CD4-positive, alpha-beta T cell (primary cell): ENCODE measurements around the gene PKP4. TPM values are rescaled to one million over a fixed set of nuclear protein-coding genes. Genes with fewer than 3 reads are reported as not detected.

Source experiments
- ATAC-seq: fragments of 200-7000 bp; cut with Tn5 transposase; one replicate; pipeline ENCODE4 v1.10.0; 2022; ENCODE audit warnings: mild to moderate bottlenecking; ENCODE audit not compliant: poor library complexity
- CTCF ChIA-PET: fragments of 350-600 bp; sonication (Branson Sonifier 250); formaldehyde crosslinking; loops from one replicate; lab custom pipeline; 2021; ENCODE audit warnings: antibody characterized with exemption, inconsistent platforms; lab: Charles Lee
- POLR2A ChIA-PET: fragments of 350-600 bp; sonication (Branson Sonifier 250); formaldehyde crosslinking; loops from one replicate; lab custom pipeline; 2021; ENCODE audit warnings: antibody characterized with exemption, inconsistent platforms; lab: Charles Lee
- DNase-seq, 14 experiments: peaks; one replicate each; pipeline ENCODE4 v3.0.0-alpha.2; 2013 to 2020; ENCODE audit warnings: mixed read lengths in 2 of 14
- H3K27ac ChIP-seq, 2 donors: one replicate each; pipeline versions ENCODE4 v1.5.1 to v1.7.0; 2013; ENCODE audit warnings: low read length in 2 of 2, low read depth in 1 of 2, mild to moderate bottlenecking in 1 of 2
- H3K27me3 ChIP-seq, 2 experiments: 1 replicate in 1 of 2; 2 replicates in 1 of 2; pipeline versions ENCODE4 v1.6.1 to v1.7.0; 2013; ENCODE audit warnings: low read length in 2 of 2, control low read depth in 1 of 2, mild to moderate bottlenecking in 1 of 2, moderate library complexity in 1 of 2; ENCODE audit not compliant: insufficient read depth in 2 of 2, control insufficient read depth in 1 of 2
- H3K36me3 ChIP-seq: one replicate; pipeline ENCODE4 v1.6.1; 2013; ENCODE audit warnings: low read length, control low read depth; ENCODE audit not compliant: insufficient read depth
- H3K4me1 ChIP-seq: one replicate; pipeline ENCODE4 v1.6.1; 2013; ENCODE audit warnings: low read length, control low read depth; ENCODE audit not compliant: insufficient read depth
- H3K4me3 ChIP-seq: one replicate; pipeline ENCODE4 v1.5.1; 2013; ENCODE audit warnings: mild to moderate bottlenecking, low read length, moderate library complexity
- H3K9me3 ChIP-seq, 2 experiments: 1 replicate in 1 of 2; 2 replicates in 1 of 2; pipeline versions ENCODE4 v1.6.1 to v1.7.0; 2013; ENCODE audit warnings: low read length in 2 of 2, mild to moderate bottlenecking in 2 of 2, control low read depth in 1 of 2, moderate library complexity in 1 of 2; ENCODE audit not compliant: control insufficient read depth in 1 of 2, insufficient read depth in 1 of 2
- H3K27ac Mint-ChIP-seq: one replicate; pipeline ENCODE4 v1.8.0; 2020; ENCODE audit warnings: mixed read lengths
- H3K27me3 Mint-ChIP-seq: one replicate; pipeline ENCODE4 v1.8.0; 2021; ENCODE audit warnings: mixed read lengths
- H3K36me3 Mint-ChIP-seq: one replicate; pipeline ENCODE4 v1.8.0; 2021; ENCODE audit warnings: low read depth, mixed read lengths
- H3K4me1 Mint-ChIP-seq: one replicate; pipeline ENCODE4 v1.8.0; 2021; ENCODE audit warnings: low read depth, mixed read lengths
- H3K4me3 Mint-ChIP-seq: one replicate; pipeline ENCODE4 v1.8.0; 2020; ENCODE audit warnings: mild to moderate bottlenecking, mixed read lengths
- H3K9me3 Mint-ChIP-seq: one replicate; pipeline ENCODE4 v1.8.0; 2020; ENCODE audit warnings: mixed read lengths
- CTCF ChIP-seq: fragments of 200-600 bp; IDR thresholded peaks from one replicate; pipeline ENCODE4 v1.8.0; 2022; ENCODE audit warnings: antibody characterized with exemption, mild to moderate bottlenecking
- intact Hi-C, 2 experiments: fragments of 100-400 bp; cut with DNase I in 1 of 2; cut with micrococcal nuclease in 1 of 2; formaldehyde crosslinking; loops; one replicate each; pipeline versions ENCODE4 v1.15.1 to v1.9.0; 2023 to 2025; cut with DNase I, micrococcal nuclease
- total RNA-seq, 174 experiments: library from RNA in 2 of 174; stranded (reverse) in 2 of 174; gene quantifications; one replicate each; pipeline ENCODE4 v1.2.3 and lab custom pipeline; 2021 to 2026

Gene PKP4
- total RNA-seq, 2 experiments from 2014 or later = 10.8 to 14.6 TPM

GRCh38 chr2:158477202-158477601 lies 20.4 kb downstream of the PKP4 start:
- intact Hi-C loops = no loop called here
- Mint-ChIP-seq H3K4me1 (peaks cover 33% of the 10 kb centered on the region), H3K9me3 (peaks cover 2% of the 10 kb centered on the region), H3K4me3 (peak overlapping the region; percentile 39), H3K36me3 (no peaks in the 10 kb centered on the region), H3K27me3 (no peaks in the 10 kb centered on the region), H3K27ac (peak overlapping the region; percentile 83)
- TF ChIP-seq CTCF = no peak
- DNase-seq (peak in 3 of 14 experiments; percentile 17 to 47 (median 27)), ATAC-seq (peak; percentile 56)
- Histone ChIP-seq H3K9me3 (no peaks in the 10 kb centered on the region), H3K27me3 (no peaks in the 10 kb centered on the region), H3K27ac (no peak overlapping the region), H3K36me3 (no peaks in the 10 kb centered on the region), H3K4me1 (peaks cover 9% of the 10 kb centered on the region), H3K4me3 (no peak overlapping the region)
- ChIA-PET POLR2A (interaction anchor here (0.7 to 1.7 kb wide), 4 partner anchors 19 to 94 kb away, joined by 3 to 7 read pairs (median 3); partner anchors contain the start of genes CCDC148 and PKP4), CTCF (no interaction called here)

- H3K27me3 Mint-ChIP-seq = no peaks in the 10 kb centered on the region
- Histone ChIP-seq H3K4me1 (peaks cover 9% of the 10 kb centered on the region), H3K27ac (no peak overlapping the region), H3K9me3 (no peaks in the 10 kb centered on the region), H3K4me3 (no peak overlapping the region), H3K27me3 (no peaks in the 10 kb centered on the region), H3K36me3 (no peaks in the 10 kb centered on the region)
- CTCF ChIA-PET = no interaction called here
- H3K36me3 Mint-ChIP-seq = no peaks in the 10 kb centered on the region
- H3K4me1 Mint-ChIP-seq = peaks cover 33% of the 10 kb centered on the region
- H3K27ac Mint-ChIP-seq = peak overlapping the region; percentile 83
- POLR2A ChIA-PET = interaction anchor here (0.9 to 1.7 kb wide), 2 partner anchors 22 to 93 kb away, joined by 3 to 7 read pairs; partner anchors contain the start of genes CCDC148 and PKP4
- H3K9me3 Mint-ChIP-seq = no peaks in the 10 kb centered on the region
- H3K4me3 Mint-ChIP-seq = no peak overlapping the region
- DNase-seq (no peak), ATAC-seq (no peak)
- no peak for TF ChIP-seq CTCF
- intact Hi-C loops = no loop called here
Measured at GRCh38 chr2:158478237-158478636, 21.5 kb downstream of the PKP4 start.

DNA sequence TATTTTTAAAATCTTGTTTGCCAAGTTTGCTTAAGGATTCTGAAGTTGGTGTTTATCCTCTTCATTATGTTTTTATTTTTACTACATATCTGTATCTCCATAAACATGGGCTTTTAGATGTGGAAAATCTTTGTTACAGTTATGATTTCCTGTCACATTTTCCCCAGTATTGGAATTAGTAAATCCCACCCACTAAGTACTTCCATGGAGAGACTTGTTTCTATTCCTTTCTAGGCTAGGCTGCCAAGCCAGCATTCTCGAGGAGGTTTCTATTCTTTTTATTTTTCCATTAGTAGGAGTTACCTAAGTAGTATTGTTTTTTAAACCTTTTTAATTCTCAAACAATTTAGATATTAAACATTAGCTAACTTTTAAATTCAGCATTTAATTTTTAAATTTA lies 22.1 kb downstream of the PKP4 start:
- no peaks in the 10 kb centered on the region for H3K9me3 ChIP-seq
- H3K4me3 ChIP-seq = no peak overlapping the region
- peaks cover 33% of the 10 kb centered on the region for H3K4me1 Mint-ChIP-seq
- intact Hi-C loops = no loop called here
- no peak for TF ChIP-seq CTCF
- POLR2A ChIA-PET = no interaction called here
- H3K9me3 Mint-ChIP-seq = no peaks in the 10 kb centered on the region
- no peak overlapping the region for H3K4me3 Mint-ChIP-seq
- no peak for ATAC-seq
- H3K36me3 ChIP-seq = no peaks in the 10 kb centered on the region
- no peaks in the 10 kb centered on the region for H3K36me3 Mint-ChIP-seq
- no peaks in the 10 kb centered on the region for H3K27me3 ChIP-seq
- H3K27me3 Mint-ChIP-seq = no peaks in the 10 kb centered on the region
- no peak for DNase-seq
- CTCF ChIA-PET = interaction anchor here (1.0 to 1.2 kb wide), 2 partner anchors 9 to 21 kb away, joined by 3 to 5 read pairs; no protein-coding TSS in a partner anchor
- no peak overlapping the region for H3K27ac ChIP-seq
- H3K27ac Mint-ChIP-seq = peak overlapping the region; percentile 83
- peaks cover 9% of the 10 kb centered on the region for H3K4me1 ChIP-seq
